NCI-H1436 (cell line): ENCODE data around the gene IFRD2.
A peak's percentile ranks its signal among the peaks of the same experiment; 100 is the strongest.
"Not testable (repeated sequence)": the region's sequence is repeated elsewhere in the genome, so short reads cannot be mapped to it uniquely, and the experiment has no call there.

Source experiments
- DNase-seq: peaks from one replicate; lab custom pipeline; 2025; lab: John Stamatoyannopoulos, UW

The IFRD2 gene

DNA sequence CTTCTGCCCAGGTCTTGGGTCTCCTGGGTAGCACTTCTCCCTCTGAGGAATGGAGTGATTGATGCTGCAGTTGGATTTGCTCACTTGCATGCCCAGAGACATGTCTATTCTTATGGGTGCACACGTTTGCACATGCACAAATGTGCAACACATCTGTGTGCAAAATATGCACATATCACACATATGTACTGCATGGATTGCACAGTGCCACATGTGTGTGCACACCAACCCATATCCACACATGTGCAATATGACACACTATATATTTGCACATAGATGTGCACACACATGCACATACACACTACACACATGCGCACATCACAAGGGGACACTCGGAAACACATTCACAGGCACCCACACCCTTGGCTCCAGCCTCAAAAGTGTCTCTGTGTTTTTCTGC, 24.0 kb downstream of the IFRD2 start:
- no peak for DNase-seq

DNA sequence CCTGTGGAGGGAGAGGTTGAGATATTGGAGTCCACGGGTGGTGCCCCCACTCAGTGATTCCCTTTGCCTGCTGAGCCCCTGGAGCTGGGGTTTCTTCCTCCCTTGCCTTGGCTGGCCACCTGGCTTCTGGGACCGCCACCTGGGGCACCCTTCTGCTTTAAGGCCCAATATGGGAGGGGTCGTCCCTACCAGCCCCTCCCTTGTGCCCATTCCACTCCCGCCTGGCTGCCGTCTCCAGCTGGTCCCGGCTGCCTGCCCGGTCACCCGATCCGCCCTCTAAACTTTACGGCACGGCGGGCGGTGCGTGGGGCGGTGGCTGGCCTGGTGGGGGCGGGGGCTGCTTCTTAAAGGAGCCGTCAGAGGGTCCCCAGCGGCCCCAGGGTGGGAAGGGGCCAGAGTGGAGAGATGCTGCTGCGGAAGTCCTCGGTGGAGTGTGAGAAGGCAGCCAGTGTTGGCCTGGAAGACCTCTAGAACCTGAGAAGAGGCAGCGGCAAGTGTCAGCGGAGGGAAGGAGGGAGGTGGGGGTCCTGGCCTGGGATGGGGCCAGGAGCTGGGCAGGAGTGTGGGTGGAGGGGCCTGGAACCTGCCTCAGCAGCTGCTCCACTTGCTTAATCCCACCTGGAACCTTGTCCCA, 24.8 kb downstream of the IFRD2 start:
- no peak for DNase-seq

DNA sequence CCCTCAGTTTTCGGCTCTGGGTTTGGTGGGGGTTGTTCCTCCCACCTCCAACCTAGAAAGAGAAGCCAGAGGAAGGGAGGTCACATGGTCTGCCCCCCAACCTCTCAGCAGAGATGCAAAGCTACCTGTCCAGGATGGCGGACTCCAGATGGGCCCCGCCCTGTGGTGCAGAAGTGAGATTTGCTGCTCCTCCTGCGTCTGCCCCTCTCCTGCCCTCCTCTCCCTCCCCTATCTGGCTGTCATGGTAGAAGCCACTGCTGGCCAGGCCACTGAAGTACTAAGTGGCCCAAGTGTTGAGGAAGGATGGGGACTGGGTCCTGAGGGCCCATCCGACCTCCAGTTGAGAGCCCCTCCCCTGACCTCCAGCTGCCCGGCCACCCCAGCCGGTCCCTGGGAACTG, 25.4 kb downstream of the IFRD2 start:
- no peak for DNase-seq

DNA sequence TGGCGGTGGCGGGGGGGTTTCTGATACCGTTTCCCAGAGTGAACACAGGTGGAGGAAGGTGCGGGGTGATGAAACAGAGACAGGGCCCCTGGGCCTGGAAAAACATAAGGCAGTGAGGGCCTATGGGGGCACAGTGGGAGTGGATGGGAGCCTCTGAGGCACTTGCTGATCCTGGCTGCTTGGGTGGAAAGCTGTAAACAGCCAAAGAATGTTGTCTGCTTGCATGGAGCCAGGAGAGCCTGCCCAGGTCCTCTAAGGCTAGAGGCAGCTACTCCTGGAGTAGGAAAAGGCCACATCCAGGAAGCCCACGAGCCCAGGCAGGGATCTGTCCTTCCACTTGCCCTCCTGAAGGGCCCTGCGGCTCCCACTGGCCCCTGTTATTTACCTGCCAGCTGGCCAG, 26.2 kb downstream of the IFRD2 start:
- no peak for DNase-seq

DNA sequence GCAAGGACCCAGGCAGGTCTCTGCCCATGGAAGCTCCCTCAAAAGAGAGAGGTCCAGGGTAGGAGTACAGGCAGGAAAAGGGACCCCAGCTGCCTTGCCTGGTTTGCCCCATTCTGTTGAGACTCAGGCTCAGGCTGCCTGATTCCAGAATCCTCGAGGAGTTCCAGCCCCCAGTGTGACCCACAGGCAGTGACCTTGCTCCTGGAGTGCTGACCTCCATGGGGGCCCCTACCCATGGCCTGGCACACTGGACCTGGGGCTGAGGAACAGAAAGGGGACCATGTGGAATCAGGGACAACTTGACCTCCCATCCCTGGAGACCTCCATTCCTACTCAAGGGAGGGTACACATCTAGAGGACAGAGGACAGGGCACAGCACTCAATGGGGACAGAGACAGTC, 26.7 kb downstream of the IFRD2 start:
- no peak for DNase-seq

DNA sequence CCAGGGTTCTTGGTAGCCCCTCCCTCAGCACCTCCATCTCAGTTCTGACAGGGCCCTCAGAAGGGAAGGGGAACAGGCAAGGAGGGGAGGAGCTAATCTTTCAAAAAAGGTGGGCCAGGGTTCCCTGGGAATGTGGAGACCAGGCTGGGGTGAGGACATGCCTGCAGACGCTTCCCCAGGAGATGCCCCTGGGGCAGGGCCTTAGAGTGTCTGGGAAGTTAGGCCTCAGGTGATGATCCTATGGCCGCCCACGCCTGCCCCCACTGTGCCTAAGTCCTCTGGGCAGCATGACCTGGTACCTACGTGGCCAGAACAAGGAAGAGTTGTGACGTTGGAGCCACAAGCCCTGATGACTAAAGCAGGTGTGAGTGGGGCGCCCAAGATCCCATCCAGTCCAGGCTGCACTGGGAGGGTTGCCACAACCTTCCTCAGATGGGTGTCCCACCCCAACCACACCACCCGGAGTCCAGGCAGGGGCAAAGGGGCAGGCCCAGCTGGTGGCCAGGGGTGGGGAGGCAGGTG, 27.2 kb downstream of the IFRD2 start:
- DNase-seq: no peak

DNA sequence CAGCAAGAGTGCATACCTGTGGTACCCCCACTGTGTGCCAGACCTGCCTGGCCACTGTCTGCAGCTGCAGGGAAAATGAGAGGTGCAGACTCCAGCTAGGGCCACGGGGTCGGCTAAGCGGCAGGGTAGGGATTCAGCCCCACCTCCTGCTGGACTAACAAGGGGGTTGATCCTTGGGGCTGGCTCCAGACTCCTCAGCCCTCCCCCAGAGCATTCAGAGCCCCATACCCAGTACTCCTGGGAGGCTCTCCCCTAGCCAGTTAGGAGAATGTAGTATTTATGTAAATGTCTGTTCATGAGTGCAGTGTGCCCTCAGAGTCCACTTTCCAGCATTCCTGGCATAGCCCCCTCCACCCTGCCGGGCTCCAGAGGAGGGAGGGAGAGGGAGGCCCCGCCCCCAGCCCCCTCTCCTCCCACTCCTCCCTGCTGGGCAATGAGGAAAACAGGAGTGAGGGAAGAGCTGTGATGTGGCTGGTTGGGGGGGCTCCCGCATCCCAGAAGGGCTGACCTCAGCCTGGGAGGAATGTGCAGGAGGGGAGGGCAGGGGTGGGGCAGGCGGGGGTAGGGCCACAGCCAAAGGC, 27.8 kb downstream of the IFRD2 start:
- no peak for DNase-seq

DNA sequence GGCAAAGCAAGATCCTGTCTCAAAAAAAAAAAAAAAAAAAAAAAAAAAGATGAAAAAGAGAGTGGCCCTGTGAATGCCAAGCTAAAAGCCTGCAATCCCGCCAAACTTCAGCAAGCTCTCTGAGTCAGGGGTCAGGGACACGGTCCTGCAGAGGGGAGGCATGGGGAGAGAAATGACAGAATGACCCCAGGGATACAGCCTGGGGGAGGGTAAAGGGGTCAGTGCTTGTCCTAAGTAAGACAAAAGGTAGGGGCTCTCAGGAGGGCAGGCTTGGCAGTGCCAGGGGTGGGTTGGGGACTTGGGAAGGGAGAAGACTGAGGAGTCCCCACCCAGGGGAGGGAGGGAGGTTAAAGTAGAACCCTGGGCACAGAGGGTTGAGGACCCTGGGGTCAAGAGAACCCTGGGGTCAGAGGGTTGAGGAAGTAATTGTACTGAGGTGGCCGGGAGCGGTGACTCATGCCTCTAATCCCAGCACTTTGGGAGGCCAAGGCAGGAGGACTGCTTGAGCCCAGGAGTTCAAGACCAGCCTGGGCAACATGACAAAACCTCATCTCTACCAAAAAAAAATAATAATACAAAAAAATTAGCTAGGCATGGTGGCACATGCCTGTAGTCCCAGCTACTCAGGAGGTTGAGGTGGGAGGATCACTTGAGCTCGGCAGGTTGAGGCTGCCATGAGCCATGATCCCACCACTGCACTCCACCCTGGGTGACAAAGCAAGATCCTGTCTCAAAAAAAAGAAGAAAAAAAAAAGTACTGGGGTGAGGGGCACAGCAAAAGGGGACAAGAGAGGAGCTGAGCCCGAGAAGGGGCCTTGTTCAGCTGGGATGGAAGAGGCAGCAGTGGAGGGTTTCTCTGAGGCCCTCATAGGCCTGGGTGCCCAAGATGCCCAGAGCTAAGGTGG, 28.5 kb downstream of the IFRD2 start:
- DNase-seq: no peak

DNA sequence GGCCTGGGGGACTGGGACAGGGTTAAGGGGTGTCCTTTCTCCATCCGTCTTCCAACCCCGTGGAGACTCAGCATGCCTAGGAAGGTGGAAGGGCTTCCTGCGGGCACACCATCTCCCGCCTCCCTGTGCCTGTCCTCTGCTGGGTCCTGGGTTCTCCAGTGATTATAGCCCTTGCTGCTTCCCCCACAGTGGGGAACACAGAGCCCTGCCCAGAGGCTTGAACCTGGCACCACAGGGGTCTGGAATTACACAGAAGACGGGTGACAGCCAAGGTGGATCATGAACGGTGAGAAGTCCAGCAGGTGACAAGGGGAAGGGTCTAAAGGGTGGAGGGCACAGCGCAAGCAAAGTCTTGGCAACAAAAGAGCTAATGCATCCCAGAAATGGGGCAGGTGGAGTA, 29.5 kb downstream of the IFRD2 start:
- DNase-seq: no peak

DNA sequence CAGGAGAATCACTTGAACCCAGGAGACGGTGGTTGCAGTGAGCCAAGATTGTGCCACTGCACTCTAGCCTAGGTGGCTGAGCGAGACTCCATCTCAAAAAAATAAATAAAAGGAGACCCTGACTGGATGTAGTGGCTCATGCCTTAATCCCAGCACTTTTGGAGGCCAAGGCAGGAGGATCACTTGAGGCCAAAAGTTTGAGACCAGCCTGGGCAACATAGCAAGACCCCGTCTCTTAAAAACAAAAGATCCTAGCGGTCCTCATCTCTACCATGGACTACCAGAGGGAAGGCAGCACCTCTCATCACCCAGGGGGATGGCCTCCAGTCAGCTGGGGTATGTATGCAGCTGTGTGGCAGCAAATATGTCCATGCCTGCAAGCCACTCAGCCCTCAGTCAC, 30.0 kb downstream of the IFRD2 start:
- DNase-seq: not testable (repeated sequence)

DNA sequence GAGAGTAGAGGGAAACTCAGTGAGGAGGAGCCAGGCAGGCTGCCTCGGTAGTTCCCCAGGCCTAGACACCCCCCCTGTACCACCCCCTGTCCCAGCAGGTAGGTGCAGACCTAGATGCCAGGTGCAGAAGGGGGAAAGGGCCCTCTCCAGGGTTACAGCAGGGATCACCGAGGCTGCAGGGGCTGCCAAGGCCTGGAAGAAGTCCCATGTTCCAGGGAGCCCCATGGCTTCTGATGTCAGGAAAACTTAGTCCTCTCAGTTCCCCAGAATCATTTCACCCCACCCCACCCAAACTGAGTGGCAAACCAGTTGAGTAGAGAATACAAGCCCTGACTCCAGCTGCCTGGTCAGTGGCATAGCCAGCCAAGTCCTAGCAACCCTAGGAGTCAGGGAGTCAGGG, 30.7 kb downstream of the IFRD2 start:
- no peak for DNase-seq

DNA sequence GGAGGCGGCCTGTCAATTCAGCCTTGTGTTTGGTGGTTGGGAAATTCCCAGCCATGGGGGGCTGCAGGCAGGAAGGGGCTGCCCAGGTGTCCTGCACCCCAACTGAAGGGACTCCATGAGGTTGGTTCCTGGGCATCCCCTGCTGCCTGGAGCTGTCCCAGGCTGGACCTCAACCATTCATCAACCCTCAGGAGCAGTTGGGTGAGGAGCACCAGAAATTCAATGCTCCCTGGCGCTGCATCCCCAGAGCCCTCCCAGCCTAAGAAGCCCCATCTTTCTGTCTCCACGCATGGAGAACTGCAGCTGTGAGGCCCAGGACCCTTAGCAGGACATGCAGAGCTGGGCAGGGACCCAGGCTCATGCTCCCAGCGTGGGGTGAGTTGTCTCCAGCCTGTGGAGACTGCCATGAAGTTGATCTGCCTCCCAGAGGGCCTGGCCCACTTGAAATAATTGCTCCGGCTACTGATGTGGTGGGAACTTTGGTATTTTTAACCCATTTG, 31.2 kb downstream of the IFRD2 start:
- no peak for DNase-seq

DNA sequence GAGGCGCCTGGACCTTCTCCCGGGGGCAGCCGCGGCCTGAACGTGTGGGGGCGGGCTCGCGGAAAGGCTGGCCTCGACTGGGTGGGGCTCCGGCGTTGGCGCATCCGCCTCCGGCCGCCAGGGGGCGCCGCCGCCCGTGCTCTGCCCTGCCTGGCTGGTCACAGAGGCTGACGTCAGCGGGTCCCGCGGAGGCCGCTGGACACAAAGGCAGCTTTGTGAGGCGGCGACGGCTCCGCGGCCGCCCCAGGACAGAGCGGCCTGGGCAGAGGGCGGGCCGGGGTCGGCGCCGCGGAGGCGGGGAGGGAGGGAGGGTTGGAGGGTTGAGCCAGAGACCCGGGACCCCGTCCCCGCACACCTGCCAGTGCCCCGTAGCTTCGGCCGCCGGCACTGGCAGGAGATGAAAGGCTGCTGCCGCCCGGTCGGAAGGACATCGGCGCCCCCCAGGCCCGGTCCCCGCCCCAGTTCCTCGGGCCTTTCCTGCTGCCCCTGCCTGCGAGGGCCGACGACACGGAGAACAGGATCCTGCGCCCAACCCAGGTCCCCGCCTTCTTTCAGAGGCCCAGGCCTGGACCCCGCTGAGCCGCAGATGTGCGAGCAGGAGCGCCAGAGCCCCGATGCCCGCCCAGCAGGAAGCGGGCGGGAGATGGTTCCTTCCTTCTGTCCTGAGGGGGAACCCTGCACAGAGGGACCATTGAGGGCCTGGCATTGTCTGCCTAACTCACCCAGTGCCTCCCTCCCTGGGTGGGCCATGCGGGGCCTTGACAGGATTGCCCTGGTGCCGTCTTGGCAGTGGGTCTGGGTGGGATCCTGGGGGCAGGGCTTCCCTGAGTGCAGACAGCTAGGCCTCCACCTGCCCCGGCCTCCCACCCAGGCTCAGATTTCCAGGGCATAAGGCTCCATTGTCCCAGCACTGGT, 31.9 kb downstream of the IFRD2 start:
- DNase-seq: peak; percentile 56

DNA sequence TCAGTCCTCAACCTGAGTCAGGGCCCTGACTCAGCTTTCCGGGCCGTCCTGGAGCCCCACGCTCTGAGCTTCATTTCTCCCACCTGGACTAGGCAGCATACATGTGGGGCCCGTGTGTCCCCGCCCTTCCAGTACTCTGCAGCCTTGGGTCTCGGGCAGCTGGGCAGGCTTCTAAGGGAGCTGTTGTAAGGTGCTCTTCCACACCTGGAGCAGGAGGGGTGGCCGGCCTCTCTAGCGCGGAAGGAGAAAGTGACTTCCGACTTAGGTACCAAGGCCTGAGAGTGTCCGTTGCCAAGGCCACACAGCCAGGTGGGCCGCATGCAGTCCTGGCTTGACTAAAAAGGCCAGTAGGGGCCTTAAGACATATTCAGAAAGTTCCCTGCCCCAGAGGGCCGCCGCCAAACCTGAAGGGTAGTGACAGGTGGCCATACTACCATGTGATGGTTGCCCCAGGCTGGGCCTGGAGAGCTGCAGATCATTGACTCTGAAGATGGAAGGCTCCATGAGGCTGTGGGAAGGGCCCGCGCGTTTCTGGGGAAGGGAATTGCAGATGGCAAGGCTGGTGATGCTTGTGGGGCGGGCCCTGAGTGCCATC, 32.7 kb downstream of the IFRD2 start:
- DNase-seq: no peak

DNA sequence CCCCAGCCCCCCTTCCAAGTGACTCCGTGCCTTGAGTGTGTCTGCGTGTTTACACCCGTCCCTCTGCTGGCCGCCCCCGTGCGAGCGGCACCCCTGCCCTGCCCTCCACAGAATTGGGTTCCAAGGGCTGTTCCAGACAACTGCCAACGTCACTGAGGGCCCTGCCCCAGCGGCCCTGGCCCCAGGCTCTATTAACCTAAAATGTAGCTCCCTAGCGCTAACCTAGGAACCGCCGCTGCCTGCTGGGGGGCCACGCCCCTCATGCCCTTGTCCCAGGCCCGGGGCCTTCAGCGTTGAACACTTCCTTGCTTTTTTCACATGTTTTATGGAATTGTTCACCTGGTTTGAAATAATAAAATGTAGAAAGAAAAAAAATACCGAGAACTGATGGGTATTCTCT, 33.2 kb downstream of the IFRD2 start:
- DNase-seq: no peak

DNA sequence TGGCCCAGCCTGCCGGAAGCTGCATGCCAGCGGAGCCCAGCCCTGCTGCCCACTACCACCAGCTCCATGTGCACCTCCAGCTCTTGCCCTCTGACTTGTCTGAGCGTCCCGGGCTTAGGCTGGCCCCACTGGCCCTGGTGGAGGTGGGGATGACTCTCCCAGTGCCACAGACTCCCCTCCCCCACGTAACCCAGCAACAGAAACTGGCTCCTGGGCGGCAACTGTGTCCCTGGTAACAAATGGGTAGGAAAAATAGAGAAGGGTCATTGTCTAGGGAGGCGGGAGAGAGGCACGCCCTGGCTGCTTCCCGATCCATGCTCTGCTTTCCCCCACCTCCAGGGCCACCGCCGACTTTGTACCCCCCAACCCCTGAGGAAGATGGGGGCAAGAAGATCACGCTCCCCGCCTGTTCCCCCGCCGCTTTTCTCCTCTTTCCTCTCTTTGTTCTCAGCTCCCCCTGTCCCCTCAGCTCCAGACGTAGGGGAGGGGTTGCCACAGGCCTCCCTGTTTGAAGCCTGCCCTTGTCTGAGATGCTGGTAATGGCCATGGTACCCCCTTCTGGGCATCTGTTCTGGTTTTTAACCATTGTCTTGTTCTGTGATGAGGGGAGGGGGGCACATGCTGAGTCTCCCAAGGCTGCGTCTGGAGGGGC, 34.1 kb downstream of the IFRD2 start:
- DNase-seq: no peak

DNA sequence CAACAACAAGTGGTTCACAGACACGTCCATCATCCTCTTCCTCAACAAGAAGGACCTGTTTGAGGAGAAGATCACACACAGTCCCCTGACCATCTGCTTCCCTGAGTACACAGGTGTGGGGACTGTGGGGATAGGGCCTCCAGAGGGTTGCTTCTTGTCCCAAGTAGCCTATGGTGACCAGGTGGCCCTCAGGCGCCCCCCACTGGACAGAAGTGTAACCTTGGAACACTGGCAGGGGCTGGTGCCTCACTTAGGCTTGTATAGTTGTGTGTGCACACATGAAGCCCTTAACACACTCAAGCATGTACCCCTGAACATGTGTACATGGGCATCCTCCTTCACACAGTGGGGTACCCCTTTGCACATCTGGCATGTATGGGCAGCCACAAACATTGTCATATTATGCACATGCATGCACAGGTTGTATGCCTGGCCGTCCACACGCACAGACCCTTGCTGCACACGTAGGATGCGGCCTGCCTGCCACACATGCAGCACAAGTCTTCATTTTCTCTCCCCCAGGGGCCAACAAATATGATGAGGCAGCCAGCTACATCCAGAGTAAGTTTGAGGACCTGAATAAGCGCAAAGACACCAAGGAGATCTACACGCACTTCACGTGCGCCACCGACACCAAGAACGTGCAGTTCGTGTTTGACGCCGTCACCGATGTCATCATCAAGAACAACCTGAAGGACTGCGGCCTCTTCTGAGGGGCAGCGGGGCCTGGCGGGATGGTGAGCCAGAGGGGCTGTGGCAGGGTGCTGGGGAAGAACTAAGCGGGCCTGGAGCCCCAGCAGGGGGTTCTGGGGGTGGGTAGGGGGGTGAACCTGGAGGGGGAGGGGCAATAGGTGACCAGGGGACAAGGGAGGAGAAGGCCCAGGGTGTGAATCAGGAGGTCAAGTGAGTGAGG, 35.0 kb downstream of the IFRD2 start:
- no peak for DNase-seq

DNA sequence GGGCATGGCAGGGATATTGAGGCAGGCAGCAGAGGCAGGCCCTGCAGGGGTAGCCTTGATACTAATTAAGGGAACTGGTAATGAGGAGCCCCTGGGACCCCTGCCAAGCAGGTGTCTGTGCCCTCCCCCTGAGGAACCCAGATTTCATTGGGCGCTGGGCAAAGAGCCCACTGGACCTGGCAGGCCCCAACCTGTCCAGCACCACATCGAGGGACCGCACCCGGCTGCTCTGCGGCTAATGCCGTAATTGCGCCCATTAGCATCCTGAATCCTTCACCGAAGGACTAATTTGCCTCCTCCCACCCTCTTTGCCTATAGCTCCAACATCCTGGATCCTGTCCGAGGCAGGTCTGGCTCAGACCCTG, 37.0 kb downstream of the IFRD2 start:
- DNase-seq: peak; percentile 64

DNA sequence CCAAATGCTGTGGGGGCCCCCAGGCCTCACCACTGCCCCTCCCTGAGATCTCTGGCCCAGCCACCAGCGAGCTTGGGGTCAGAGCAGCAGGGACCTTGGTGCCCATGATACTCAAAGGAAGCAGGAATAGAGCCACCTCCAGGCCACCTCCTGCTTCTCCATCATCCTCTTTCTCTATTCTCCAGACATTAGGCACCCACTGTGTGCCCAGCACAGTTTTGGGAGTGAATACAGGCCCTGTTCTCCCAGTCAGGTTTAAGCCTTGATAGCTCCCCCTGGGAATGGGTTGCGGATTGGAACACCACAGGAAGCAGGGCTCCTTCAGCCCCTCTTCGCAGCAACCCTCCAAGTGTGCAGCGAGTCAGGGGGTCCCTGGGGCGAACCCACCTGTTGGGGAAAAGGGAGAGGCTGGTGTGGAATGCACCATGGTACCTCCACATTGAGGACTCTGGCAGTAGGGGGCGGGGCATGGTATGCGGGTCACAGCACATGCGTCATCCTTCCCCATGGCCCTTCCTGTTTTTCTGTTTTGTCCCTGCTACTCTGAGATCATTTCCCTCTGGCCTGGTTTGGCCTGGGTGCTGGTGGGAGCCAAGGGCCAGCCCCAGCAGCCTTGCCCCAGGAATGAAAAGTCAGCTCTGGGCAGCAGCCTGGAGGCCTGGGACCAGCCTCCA, 37.5 kb downstream of the IFRD2 start:
- DNase-seq: no peak
